COLO829 (cell line): Measurements from ENCODE around the gene AHNAK2.
"Not testable (repeated sequence)": the region's sequence is repeated elsewhere in the genome, so short reads cannot be mapped to it uniquely, and the experiment has no call there.

Source experiments
- DNase-seq: peaks from one replicate; pipeline ENCODE4 v3.0.0; 2012; ENCODE audit warnings: low spot score

Gene AHNAK2

GRCh38 chr14:104898195-104898558 is 80.0 kb downstream of the AHNAK2 start:
- DNase-seq, result no peak

DNA sequence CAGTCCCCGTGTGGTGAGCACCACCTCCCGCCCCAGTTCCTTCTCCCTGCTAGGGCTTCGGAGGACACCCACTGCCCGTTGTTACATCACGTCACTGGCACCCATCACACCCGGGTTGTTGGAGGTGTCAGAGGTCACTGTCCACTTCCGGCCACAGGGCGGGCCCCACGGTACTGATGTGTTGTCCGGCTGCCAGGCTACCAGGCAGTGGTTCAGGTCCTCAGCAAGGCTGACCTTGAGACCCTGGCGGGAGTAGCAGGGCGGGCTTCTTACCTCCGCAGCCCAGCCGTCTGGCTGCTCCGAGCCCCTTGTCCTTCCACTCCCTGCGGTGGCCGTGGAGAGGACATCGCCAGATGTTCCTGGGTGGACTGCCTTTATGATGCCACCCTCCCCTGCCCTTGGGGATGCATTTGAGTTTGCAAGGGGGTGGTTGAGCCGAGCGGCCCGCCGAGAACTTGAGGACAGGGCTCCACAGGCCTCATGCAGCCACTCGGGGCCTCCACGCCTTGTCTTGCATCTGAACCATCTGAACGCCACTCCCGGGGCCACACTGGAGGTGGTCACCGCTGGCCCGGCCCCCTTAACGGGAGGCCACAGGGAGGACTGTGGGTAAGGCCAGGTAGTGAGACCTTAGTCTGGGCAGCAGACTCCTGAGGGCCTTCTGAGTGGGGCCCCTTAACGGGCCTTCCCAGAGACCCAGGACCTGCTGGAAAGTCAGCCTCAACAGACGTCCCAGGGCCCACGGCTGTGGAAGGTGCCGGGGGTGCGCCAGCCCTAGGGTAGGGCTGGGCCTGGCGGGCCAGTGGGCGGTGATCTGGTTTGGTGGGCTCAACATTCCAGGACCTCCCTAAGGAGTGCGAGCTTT is 80.6 kb downstream of the AHNAK2 start:
- no peak for DNase-seq

DNA sequence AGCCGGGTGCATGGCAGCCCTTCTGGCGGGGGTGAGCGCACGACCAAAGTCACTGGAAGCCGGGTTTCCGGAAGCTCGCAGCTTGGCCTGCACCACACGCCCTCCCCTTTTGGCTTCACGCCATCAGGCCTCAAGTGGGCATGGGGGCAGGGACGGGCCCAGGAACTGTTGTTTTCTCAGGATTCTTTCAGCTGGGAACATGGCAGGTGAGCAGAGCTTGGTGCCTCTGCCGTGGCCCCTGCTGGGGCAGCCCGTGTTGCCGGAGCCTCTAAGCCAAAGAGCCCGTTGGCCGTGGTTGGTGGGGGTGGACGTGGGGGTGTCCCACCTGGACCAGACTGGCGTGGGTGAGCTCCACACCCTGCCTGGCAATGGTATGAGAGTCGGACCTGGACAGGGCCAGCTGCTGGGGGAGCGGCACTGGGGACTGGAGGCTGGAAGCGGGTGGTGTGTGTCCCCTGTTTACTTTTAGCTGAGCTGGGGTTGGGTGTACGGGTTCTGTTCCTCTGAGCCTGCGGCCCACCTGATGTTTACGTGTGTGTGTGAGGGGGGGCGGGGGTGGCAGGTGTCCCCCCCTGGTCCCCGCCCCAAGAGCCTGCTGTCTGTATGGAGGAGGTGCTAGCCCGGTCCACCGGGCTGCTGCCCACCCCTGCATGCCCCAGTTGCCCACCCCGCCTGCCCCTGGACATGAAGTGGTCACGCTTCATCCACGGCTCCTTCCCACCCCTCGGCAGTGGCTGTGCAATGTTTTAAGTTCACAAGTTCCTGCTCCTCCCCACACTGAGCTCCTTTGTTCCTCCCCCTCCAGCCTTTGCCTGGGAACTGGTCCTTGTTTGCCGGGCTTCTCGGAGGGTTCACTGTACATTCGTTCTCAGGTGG is 82.2 kb downstream of the AHNAK2 start:
- DNase-seq, result no peak

- DNase-seq, result no peak
Measured at GRCh38 chr14:104895207-104895785, 82.9 kb downstream of the AHNAK2 start.

DNA sequence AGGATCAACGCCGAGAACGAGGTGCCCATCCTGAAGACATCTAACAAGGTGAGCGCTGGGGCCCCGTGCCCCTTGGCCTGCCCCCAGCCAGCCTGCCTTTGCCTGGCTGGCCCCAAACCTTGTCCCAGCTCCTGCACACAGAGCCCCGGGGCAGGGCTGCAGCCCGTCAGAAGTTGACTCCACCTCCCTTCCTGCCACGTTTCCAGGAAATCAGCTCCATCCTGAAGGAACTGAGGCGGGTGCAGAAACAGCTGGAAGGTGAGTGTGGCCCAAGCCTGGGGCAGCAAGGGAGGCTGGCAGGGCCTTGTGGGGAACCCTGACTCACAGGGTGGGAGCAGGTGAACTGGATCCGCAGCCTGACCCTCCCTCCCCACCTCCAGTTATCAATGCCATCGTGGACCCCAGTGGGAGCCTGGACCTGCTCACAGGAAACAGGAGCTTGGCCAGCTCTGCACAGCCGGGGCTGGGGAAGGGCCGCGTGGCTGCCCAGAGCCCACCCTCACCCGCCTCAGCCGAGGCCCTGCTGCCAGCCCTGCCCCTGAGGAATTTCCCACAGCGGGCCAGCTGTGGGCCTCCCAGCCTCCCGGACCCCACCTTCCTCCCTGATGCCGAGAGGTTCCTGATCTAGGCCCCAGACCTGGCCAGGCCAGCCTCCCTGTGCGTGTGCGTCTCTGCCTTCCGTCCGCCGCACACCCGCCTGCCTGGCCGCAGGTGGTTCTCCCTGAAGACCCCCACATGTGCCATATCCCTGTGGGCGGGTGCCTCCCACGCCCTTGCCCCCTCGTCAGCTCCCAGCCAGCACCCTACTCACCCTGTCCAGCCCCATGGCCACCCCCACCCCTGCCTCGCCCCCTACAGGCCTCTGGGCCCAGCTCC is 83.6 kb downstream of the AHNAK2 start:
- no peak for DNase-seq

DNA sequence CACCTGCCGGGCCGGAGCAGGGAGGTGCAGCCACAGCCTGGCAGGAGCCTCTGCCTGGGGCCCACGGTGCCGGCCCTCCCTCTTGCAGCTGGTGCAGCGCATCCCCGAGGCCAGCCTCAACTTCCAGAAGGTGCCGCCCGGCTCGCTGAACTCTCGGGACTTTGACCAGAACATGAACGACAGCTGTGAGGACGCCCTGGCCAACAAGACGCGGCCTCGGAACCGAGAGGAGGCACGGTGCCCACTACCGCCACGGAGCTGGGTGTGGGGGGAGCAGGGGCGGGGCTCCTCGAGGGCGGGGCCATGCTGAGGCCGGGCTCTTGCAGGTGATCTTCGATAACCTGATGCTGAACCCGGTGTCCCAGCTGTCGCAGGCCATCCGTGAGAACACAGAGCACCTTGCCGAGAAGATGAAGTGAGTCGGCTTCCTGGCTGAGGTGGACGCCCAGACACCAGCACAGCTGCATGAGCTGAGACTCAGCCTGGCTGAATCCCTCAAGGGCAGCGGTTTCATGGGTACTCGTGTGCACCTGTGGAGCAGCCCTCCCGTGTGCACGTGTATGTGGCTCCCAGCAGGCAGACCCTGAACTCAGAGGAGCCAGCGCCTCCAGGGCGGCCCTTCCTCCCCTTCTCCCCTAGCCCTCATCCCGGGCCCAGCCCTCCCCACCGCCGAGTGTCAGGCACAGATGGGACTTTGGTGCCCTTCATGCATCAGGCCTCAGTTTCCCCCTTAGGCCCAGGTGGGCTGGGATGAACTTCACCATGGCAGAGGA is 84.6 kb downstream of the AHNAK2 start:
- no peak for DNase-seq

- DNase-seq, result no peak
Measured at GRCh38 chr14:104892531-104893434, 85.4 kb downstream of the AHNAK2 start.

- no peak for DNase-seq
Measured at GRCh38 chr14:104891664-104892530, 86.3 kb downstream of the AHNAK2 start.

- no peak for DNase-seq
Measured at GRCh38 chr14:104891121-104891551, 87.0 kb downstream of the AHNAK2 start.

DNA sequence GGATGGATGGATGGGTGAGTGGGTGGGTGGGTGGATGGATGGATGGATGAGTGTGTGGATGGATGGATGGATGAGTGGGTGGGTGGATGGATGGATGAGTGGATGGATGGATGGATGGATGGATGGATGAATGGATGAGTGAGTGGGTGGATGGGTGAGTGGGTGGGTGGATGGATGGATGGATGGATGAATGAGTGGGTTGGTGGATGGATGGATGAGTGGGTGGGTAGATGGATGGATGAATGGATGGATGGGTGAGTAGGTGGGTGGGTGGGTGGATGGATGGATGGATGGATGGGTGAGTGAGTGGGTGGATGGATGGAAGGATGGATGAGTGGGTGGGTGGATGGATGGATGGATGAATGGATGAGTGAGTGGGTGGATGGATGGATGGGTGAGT is 87.9 kb downstream of the AHNAK2 start:
- not testable (repeated sequence) for DNase-seq

DNA sequence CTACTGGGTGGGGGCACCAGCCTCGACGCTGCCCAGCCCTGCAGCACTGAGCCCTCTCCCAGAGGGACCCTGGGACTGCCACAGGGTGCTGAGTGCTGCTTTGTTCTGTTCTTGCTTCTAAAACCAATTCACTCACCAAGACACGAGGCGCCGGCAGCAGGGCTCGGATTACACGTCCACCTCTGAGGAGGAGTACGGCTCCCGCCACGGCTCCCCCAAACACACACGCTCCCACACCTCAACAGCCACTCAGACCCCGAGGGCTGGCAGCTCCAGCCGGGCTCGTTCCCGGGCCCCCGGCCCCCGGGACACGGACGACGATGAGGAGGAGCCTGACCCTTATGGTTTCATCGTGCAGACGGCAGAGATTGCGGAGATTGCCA is 88.8 kb downstream of the AHNAK2 start:
- DNase-seq, result no peak

DNA sequence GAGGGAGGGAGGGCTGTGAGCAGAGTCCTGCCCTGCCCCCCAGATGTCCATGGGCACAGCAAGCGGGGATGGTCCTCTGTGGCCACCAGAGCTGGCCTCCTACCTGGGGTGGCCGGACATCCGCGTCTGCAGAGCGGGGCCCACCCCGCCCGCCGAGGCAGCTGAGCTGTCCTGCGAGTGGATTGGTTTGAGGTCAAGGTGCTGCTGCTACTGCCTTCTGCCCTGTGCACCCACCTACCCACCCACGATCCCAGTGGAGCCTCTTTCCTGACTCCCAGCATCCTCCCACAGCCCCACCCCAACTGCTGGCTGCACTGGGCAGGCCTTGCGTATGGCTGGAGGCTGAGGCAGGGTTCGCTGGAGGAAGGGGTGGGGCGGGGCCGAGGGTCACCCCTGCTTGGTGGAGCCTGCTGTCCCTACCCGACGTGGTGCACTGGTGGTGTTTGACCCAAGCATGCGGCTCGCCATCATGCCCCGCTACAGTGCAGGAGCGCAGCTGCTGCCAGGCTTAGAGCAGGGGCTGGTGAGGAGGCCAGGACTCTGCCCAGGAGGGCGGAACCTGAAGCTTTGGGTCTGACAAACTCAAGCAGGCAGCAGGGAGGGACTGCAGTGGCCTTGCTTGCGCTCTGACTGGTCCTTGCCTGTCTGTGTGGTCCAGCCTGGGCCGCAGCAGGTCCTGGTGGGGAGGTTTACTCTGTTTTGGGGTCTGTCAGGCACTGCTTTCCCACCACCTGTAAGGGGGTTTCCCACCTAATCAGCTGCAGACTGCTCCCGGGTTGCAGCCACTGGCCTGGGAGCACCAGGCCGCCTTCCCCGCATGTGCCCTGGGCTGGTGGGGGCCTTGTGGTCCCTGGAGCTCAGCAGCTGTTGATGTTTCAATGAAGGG is 89.4 kb downstream of the AHNAK2 start:
- no peak for DNase-seq

DNA sequence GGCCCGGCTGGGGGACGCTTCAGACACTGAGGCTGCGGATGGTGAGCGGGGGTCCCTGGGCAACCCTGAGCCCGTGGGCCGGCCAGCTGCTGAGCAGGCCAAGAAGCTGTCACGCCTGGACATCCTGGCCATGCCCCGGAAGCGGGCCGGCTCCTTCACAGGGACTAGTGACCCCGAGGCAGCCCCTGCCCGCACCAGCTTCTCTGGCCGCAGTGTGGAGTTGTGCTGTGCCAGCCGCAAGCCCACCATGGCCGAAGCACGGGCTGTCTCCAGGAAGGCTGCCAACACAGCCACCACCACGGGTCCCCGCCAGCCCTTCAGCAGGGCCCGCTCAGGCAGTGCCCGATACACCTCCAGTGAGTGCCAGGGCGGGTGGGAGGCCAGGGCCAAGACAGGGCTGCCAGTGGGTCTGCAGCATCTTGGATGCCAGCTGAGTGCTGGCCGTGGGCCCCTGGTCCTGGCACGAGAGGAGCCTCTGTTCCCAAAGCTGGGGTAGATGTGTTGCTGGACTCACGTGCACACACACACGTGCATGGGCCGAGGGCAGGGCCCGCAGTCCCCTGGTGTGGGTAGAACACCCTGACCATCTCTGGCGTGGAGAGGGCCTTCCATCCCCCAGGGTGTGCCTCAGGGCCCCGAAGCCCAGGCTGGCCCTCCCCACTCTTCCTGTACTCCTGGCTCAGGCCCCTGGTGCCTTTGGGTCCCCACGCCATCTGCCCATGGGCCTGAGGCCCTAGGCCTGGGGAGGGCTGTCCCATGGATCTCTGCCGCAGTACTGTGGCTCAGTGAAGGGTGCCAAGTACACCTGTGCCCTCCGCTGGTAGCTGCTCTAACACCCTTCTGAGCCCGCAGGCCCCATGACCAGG is 90.3 kb downstream of the AHNAK2 start:
- no peak for DNase-seq
